Neural cell (in vitro differentiated cells): Measurements from ENCODE around the gene RPP30. TPM values are rescaled to one million over a fixed set of nuclear protein-coding genes. Genes with fewer than 3 reads are reported as not detected.

Experiments
- H2AFZ ChIP-seq: fragments of 200-600, 300-800 bp; sonication (generic), shearing (Covaris generic); 2 replicates; pipeline ENCODE4 v1.6.0; 2014; ENCODE audit warnings: low read depth, mild to moderate bottlenecking, antibody characterized with exemption, low read length, moderate library complexity
- H3F3A ChIP-seq: fragments of 200-600 bp; shearing (Covaris generic); 2 replicates; pipeline ENCODE4 v1.6.1; 2016; ENCODE audit warnings: mild to moderate bottlenecking, moderate library complexity, mixed read lengths, antibody characterized with exemption, low read length; ENCODE audit not compliant: insufficient read depth, poor library complexity, severe bottlenecking
- H3K27ac ChIP-seq: fragments of 200-600, 300-800 bp; sonication (generic), shearing (Covaris generic); 2 replicates; pipeline ENCODE4 v1.5.1; 2014; ENCODE audit warnings: mild to moderate bottlenecking, low read length, moderate library complexity
- H3K27me3 ChIP-seq: fragments of 300-800, 200-600 bp; sonication (generic), shearing (Covaris generic); 2 replicates; pipeline ENCODE4 v1.6.0; 2014; ENCODE audit warnings: mild to moderate bottlenecking, low read depth, low read length, moderate library complexity; ENCODE audit not compliant: insufficient read depth
- H3K36me3 ChIP-seq: fragments of 300-800, 200-600 bp; sonication (generic), shearing (Covaris generic); 2 replicates; pipeline ENCODE4 v1.5.1; 2014; ENCODE audit warnings: mild to moderate bottlenecking, antibody characterized with exemption, low read length, moderate library complexity; ENCODE audit not compliant: insufficient read depth
- H3K4me2 ChIP-seq: fragments of 300-800, 200-600 bp; sonication (generic), shearing (Covaris generic); 2 replicates; pipeline ENCODE4 v1.6.0; 2014; ENCODE audit warnings: mild to moderate bottlenecking, low read length
- H3K4me3 ChIP-seq: fragments of 300-800, 200-600 bp; sonication (generic), shearing (Covaris generic); 2 replicates; pipeline ENCODE4 v1.5.1; 2014; ENCODE audit warnings: mild to moderate bottlenecking, low read length, moderate library complexity
- H3K79me2 ChIP-seq: fragments of 200-600 bp; shearing (Covaris generic); replicated peaks from 2 replicates; pipeline ENCODE4 v1.6.0; 2014; ENCODE audit warnings: mild to moderate bottlenecking, low read length, moderate library complexity; ENCODE audit not compliant: insufficient read depth
- H3K9ac ChIP-seq: fragments of 300-800, 200-600 bp; sonication (generic), shearing (Covaris generic); 2 replicates; pipeline ENCODE4 v1.6.1; 2016; ENCODE audit warnings: mild to moderate bottlenecking, low read length, mixed read lengths
- H3K9me2 ChIP-seq: fragments of 200-600 bp; shearing (Covaris generic); 2 replicates; pipeline ENCODE4 v1.6.1; 2016; ENCODE audit warnings: mild to moderate bottlenecking, low read length, mixed read lengths; ENCODE audit not compliant: insufficient read depth
- H3K9me3 ChIP-seq: fragments of 200-600, 300-800 bp; sonication (generic), shearing (Covaris generic); 2 replicates; pipeline ENCODE4 v1.6.1; 2016; ENCODE audit warnings: mild to moderate bottlenecking, mixed run types, low read length, moderate library complexity, mixed read lengths
- H4K20me1 ChIP-seq: fragments of 200-600 bp; shearing (Covaris generic); 2 replicates; pipeline ENCODE4 v1.6.1; 2016; ENCODE audit warnings: mild to moderate bottlenecking, mixed run types; ENCODE audit not compliant: insufficient read depth
- EP300 ChIP-seq: fragments of 450-650 bp; conservative IDR thresholded peaks from 2 replicates; pipeline ENCODE4 v1.6.1; 2014; ENCODE audit warnings: antibody characterized with exemption, mild to moderate bottlenecking, moderate library complexity; ENCODE audit not compliant: poor library complexity, severe bottlenecking
- EZH2 ChIP-seq: fragments of 200-600, 300-800 bp; shearing (Covaris generic), sonication (generic); IDR thresholded peaks from 2 replicates; pipeline ENCODE4 v1.6.1; 2014; ENCODE audit warnings: antibody characterized with exemption, low read length, borderline replicate concordance, mild to moderate bottlenecking; ENCODE audit not compliant: insufficient read depth, poor library complexity, severe bottlenecking
- MXI1 ChIP-seq: fragments of 450-650 bp; conservative IDR thresholded peaks from 2 replicates; pipeline ENCODE4 v1.6.1; 2014; ENCODE audit warnings: antibody characterized with exemption, mild to moderate bottlenecking; ENCODE audit not compliant: poor library complexity, severe bottlenecking
- POLR2AphosphoS5 ChIP-seq: IDR thresholded peaks from 2 replicates; pipeline ENCODE4 v1.6.1; 2012
- RAD21 ChIP-seq: fragments of 450-650 bp; conservative IDR thresholded peaks from 2 replicates; pipeline ENCODE4 v1.6.1; 2014; ENCODE audit warnings: antibody characterized with exemption, mild to moderate bottlenecking, moderate library complexity
- SMC3 ChIP-seq: fragments of 450-650 bp; conservative IDR thresholded peaks from 2 replicates; pipeline ENCODE4 v1.6.1; 2014; ENCODE audit warnings: antibody characterized with exemption, mild to moderate bottlenecking, moderate library complexity; ENCODE audit not compliant: poor library complexity
- TAF1 ChIP-seq: IDR thresholded peaks from 2 replicates; pipeline ENCODE4 v1.6.1; 2012; ENCODE audit warnings: low read depth
- polyA plus RNA-seq: library from polyadenylated mRNA; depleted of rRNA; stranded (reverse); fragments of >200 nt; gene quantifications from 2 replicates; pipeline ENCODE4 v1.2.3, GENCODE V29; 2014
- TF ChIP-seq, protein P1 (sequence below): IDR thresholded peaks from 2 replicates; pipeline ENCODE4 v1.6.1; 2012; ENCODE audit warnings: borderline replicate concordance
- TF ChIP-seq, protein P2 (sequence below): fragments of 450-650 bp; IDR thresholded peaks from 2 replicates; pipeline ENCODE4 v1.5.1; 2014; ENCODE audit warnings: antibody characterized with exemption, mild to moderate bottlenecking, moderate library complexity; ENCODE audit not compliant: poor library complexity, severe bottlenecking

RPP30 gene
- polyA plus RNA-seq, 1 donor from 2014 or later: 86.5 TPM

DNA sequence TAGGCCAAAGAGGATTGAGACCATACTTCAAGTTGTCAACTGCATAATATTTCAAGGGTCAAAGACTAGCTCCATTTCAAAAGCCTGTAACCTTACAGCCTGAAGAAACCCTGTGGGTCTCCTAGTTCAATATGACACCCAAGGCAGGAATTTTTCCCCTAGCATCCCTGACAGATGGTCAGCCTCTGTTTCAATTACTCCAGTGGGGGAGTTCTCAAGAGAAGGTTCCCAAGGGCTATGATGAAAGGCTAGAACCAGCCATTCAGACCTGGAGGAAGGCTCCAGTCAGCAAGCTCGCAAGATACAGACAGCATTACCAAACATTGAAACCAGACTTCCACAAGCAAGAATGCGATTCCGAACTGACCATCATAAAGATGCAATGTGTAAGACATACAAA, 15.5 kb upstream of the RPP30 start:
- Histone ChIP-seq H3K27me3 (peaks cover 48% of the 10 kb centered on the region), H3K36me3 (no peaks in the 10 kb centered on the region), H4K20me1 (no peaks in the 10 kb centered on the region), H3K4me2 (no peak overlapping the region), H3K9me2 (no peaks in the 10 kb centered on the region), H2AFZ (no peak overlapping the region), H3K4me3 (no peak overlapping the region), H3K27ac (no peak overlapping the region), H3F3A (no peaks in the 10 kb centered on the region), H3K9me3 (no peaks in the 10 kb centered on the region), H3K79me2 (no peaks in the 10 kb centered on the region), H3K9ac (no peak overlapping the region)
- TF ChIP-seq, protein P1, sequence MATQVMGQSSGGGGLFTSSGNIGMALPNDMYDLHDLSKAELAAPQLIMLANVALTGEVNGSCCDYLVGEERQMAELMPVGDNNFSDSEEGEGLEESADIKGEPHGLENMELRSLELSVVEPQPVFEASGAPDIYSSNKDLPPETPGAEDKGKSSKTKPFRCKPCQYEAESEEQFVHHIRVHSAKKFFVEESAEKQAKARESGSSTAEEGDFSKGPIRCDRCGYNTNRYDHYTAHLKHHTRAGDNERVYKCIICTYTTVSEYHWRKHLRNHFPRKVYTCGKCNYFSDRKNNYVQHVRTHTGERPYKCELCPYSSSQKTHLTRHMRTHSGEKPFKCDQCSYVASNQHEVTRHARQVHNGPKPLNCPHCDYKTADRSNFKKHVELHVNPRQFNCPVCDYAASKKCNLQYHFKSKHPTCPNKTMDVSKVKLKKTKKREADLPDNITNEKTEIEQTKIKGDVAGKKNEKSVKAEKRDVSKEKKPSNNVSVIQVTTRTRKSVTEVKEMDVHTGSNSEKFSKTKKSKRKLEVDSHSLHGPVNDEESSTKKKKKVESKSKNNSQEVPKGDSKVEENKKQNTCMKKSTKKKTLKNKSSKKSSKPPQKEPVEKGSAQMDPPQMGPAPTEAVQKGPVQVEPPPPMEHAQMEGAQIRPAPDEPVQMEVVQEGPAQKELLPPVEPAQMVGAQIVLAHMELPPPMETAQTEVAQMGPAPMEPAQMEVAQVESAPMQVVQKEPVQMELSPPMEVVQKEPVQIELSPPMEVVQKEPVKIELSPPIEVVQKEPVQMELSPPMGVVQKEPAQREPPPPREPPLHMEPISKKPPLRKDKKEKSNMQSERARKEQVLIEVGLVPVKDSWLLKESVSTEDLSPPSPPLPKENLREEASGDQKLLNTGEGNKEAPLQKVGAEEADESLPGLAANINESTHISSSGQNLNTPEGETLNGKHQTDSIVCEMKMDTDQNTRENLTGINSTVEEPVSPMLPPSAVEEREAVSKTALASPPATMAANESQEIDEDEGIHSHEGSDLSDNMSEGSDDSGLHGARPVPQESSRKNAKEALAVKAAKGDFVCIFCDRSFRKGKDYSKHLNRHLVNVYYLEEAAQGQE: no peak
- no peak for TF ChIP-seq RAD21
- TF ChIP-seq POLR2AphosphoS5: no peak

DNA sequence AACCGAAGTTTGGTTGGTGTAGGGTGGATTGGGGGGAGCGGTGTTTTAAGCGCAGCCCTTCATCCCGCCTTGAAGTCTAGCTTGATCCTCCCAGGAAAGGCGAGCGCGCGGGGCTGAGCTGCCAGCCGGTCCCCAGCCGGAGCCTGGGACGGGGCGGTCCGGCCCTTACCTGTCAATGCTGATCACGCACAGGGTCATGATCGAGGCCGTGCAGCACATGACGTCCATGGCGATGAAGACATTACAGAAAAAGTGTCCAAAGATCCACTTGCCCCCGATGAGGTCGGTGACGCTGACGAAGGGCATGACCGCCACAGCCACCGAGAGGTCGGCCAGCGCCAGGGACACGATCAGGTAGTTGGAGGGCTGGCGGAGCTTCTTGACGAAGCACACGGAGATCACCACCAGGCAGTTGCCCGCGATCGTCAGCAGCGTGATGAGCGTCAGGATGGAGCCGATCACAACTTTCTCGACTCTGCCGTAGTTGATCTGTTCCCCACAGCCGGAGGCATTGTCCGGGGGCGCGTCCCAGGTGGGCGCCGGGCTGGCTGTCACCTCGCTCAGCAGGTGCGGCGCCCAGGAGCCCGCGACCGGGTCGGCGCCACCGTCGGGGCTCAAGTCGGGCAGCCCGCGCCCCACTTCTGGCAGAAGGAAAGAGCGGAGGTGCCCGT, 14.7 kb upstream of the RPP30 start:
- no peak overlapping the region for H2AFZ ChIP-seq
- H3F3A ChIP-seq: no peaks in the 10 kb centered on the region
- H4K20me1 ChIP-seq: no peaks in the 10 kb centered on the region
- peak overlapping the region; percentile 71 for H3K4me3 ChIP-seq
- no peak overlapping the region for H3K4me2 ChIP-seq
- no peaks in the 10 kb centered on the region for H3K36me3 ChIP-seq
- H3K27ac ChIP-seq: no peak overlapping the region
- TF ChIP-seq SMC3 (no peak), POLR2AphosphoS5 (no peak), TAF1 (no peak), EP300 (no peak), MXI1 (no peak), EZH2 (no peak)
- TF ChIP-seq, protein P2, sequence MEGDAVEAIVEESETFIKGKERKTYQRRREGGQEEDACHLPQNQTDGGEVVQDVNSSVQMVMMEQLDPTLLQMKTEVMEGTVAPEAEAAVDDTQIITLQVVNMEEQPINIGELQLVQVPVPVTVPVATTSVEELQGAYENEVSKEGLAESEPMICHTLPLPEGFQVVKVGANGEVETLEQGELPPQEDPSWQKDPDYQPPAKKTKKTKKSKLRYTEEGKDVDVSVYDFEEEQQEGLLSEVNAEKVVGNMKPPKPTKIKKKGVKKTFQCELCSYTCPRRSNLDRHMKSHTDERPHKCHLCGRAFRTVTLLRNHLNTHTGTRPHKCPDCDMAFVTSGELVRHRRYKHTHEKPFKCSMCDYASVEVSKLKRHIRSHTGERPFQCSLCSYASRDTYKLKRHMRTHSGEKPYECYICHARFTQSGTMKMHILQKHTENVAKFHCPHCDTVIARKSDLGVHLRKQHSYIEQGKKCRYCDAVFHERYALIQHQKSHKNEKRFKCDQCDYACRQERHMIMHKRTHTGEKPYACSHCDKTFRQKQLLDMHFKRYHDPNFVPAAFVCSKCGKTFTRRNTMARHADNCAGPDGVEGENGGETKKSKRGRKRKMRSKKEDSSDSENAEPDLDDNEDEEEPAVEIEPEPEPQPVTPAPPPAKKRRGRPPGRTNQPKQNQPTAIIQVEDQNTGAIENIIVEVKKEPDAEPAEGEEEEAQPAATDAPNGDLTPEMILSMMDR: no peak
- TF ChIP-seq, protein P1: no peak
- H3K9ac ChIP-seq: no peak overlapping the region
- no peaks in the 10 kb centered on the region for H3K9me2 ChIP-seq
- no peaks in the 10 kb centered on the region for H3K9me3 ChIP-seq
- H3K27me3 ChIP-seq: peaks cover 48% of the 10 kb centered on the region
- H3K79me2 ChIP-seq: no peaks in the 10 kb centered on the region
